Gastroesophageal sphincter (tissue), 3 donors: ENCODE measurements around the gene CHD6.

ENCODE experiments used
- EP300 ChIP-seq: sonication (generic); formaldehyde crosslinking; IDR thresholded peaks from one replicate; pipeline ENCODE4 v1.6.1; 2017; ENCODE audit warnings: antibody characterized with exemption, mild to moderate bottlenecking
- POLR2A ChIP-seq, 2 donors: fragments of 450-650 bp; IDR thresholded peaks; one replicate each; pipeline ENCODE4 v1.6.1; 2017; ENCODE audit warnings: antibody characterized with exemption in 2 of 2, mild to moderate bottlenecking in 2 of 2, moderate library complexity in 1 of 2
- POLR2AphosphoS5 ChIP-seq: sonication (generic); formaldehyde crosslinking; IDR thresholded peaks from one replicate; pipeline ENCODE4 v1.6.1; 2017; ENCODE audit warnings: antibody characterized with exemption
- TF ChIP-seq, protein P1 (sequence below), 4 experiments: fragments of 200-600 bp in 2 of 4; fragments of 450-650 bp in 2 of 4; sonication (generic) in 1 of 4; IDR thresholded peaks; one replicate each; pipeline ENCODE4 v1.5.1; 2017 to 2019; ENCODE audit warnings: antibody characterized with exemption in 4 of 4, mild to moderate bottlenecking in 2 of 4, moderate library complexity in 2 of 4

DNA sequence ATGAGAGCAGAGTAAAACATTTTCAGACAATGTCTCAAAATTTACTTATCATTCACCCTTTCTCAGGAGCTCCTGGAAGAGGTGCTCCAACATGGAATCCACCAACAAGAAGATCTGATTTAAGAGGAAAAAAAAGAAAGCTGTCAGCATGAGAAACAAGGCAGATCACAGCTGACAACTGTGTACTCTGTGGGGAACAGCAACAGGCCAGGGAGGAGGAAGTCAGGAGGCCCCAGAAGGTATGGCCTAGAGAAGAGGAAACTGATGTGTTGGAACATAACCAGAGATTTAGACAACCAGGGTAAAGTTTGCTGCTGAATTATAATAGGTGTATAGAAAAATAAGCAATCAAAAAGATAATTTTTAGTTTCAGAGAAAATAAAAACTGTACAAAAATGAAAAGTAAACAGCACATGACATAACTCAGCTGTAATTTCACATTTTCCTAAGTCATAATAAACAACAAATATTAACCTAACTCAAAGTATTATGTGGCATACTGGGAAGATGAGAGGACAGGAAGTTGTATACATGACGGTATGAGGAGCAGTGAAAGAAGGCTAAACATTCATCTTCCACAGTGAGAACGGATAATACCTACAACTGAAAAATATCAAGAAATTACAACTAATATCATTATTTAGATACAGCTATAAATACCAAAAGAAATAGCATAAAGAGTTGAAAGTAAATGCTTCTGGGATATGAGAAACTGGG is 138.0 kb downstream of the CHD6 start:
- TF ChIP-seq POLR2A (IDR thresholded peaks at IDR 0.05): no peak
- TF ChIP-seq POLR2AphosphoS5: no peak
- TF ChIP-seq, protein P1, sequence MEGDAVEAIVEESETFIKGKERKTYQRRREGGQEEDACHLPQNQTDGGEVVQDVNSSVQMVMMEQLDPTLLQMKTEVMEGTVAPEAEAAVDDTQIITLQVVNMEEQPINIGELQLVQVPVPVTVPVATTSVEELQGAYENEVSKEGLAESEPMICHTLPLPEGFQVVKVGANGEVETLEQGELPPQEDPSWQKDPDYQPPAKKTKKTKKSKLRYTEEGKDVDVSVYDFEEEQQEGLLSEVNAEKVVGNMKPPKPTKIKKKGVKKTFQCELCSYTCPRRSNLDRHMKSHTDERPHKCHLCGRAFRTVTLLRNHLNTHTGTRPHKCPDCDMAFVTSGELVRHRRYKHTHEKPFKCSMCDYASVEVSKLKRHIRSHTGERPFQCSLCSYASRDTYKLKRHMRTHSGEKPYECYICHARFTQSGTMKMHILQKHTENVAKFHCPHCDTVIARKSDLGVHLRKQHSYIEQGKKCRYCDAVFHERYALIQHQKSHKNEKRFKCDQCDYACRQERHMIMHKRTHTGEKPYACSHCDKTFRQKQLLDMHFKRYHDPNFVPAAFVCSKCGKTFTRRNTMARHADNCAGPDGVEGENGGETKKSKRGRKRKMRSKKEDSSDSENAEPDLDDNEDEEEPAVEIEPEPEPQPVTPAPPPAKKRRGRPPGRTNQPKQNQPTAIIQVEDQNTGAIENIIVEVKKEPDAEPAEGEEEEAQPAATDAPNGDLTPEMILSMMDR (IDR thresholded peaks at IDR 0.05): no peak
- TF ChIP-seq EP300: no peak
